Measurements from ENCODE around the gene SRRT. TPM values are rescaled to one million over a fixed set of nuclear protein-coding genes. Genes with fewer than 3 reads are reported as not detected.

The SRRT gene
- total and polyA plus RNA-seq, 2 donors (not counting 1 experiment from before 2014, with no cell fraction given), result 198 to 209 TPM

GRCh38 chr7:100827330-100828226, 47.3 kb upstream of the SRRT start, which contains the start of gene EPHB4:
Gene EPHB4, minus strand, starts transcription at chr7:100827523. Its CDS starts 493 bp downstream, at chr7:100827030.
- peaks cover 0 to 57% (median 22%) of the 10 kb centered on the region in 4 experiments for H3K27me3 ChIP-seq (replicated peaks in 1 of 4; ENCODE audit: control extremely low read depth in 1 of 4, control insufficient read depth in 3 of 4, insufficient read depth in 4 of 4, low read length in 3 of 4)
- H4K20me1 ChIP-seq (ENCODE audit: control insufficient read depth, insufficient read depth, low read length, poor library complexity, severe bottlenecking), result no peaks in the 10 kb centered on the region
- no peaks in the 10 kb centered on the region for H3K9me3 Mint-ChIP-seq (ENCODE audit: insufficient read depth)
- peak within 1 kb of the TSS; percentile 50 for H3K27ac Mint-ChIP-seq
- peak within 1 kb of the TSS; percentile 29 to 47 (median 43) for H3K4me3 ChIP-seq (ENCODE audit: control extremely low read depth in 1 of 5, extremely low read depth in 1 of 5, insufficient read depth in 1 of 5, low read depth in 2 of 5, low read length in 4 of 5)
- ChIA-PET POLR2A (interaction anchor here (0.6 kb wide), 1 partner anchor 704 kb away, joined by 4 read pairs; no protein-coding TSS in a partner anchor), CTCF (no interaction called here)
- TF ChIP-seq, protein P1, sequence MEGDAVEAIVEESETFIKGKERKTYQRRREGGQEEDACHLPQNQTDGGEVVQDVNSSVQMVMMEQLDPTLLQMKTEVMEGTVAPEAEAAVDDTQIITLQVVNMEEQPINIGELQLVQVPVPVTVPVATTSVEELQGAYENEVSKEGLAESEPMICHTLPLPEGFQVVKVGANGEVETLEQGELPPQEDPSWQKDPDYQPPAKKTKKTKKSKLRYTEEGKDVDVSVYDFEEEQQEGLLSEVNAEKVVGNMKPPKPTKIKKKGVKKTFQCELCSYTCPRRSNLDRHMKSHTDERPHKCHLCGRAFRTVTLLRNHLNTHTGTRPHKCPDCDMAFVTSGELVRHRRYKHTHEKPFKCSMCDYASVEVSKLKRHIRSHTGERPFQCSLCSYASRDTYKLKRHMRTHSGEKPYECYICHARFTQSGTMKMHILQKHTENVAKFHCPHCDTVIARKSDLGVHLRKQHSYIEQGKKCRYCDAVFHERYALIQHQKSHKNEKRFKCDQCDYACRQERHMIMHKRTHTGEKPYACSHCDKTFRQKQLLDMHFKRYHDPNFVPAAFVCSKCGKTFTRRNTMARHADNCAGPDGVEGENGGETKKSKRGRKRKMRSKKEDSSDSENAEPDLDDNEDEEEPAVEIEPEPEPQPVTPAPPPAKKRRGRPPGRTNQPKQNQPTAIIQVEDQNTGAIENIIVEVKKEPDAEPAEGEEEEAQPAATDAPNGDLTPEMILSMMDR (IDR thresholded peaks at IDR 0.05), result no peak
- no peak for TF ChIP-seq EZH2 (IDR thresholded peaks at IDR 0.05; ENCODE audit: borderline replicate concordance, insufficient read depth, low read depth, low read length, poor library complexity, severe bottlenecking)
- no peak within 1 kb of the TSS for H3K27ac ChIP-seq (ENCODE audit: low read length in 2 of 2)
- WGBS (ENCODE audit: insufficient coverage), result 2% methylated on average over 70 of the region's 80 CpGs
- peak within 1 kb of the TSS; percentile 60 for H2AFZ ChIP-seq (ENCODE audit: insufficient read depth, low read depth, low read length, poor library complexity, severe bottlenecking)
- H3K9ac ChIP-seq (ENCODE audit: low read length), result peak within 1 kb of the TSS; percentile 60
- H3K4me2 ChIP-seq (replicated peaks; ENCODE audit: low read depth, low read length, poor library complexity, severe bottlenecking), result peak within 1 kb of the TSS; percentile 83
- ATAC-seq (ENCODE audit: low read depth), result peak; percentile 43
- intact Hi-C loops (cut with micrococcal nuclease), result no loop called here
- H3K4me1 Mint-ChIP-seq, result peaks cover 20% of the 10 kb centered on the region
- H3K9me3 ChIP-seq (ENCODE audit: control extremely low read depth in 1 of 3, control insufficient read depth in 2 of 3, insufficient read depth in 1 of 3, low read length in 2 of 3), result peaks cover 0 to 4% (median 0%) of the 10 kb centered on the region in 3 donors
- no peaks in the 10 kb centered on the region for H3K79me2 ChIP-seq (ENCODE audit: control insufficient read depth, insufficient read depth, low read length)
- H3K4me1 ChIP-seq (ENCODE audit: control insufficient read depth in 2 of 2, insufficient read depth in 2 of 2, low read length in 2 of 2), result peaks cover 26 to 27% of the 10 kb centered on the region in 2 donors
- DNase-seq, result peak; percentile 42
- H3K4me3 Mint-ChIP-seq, result peak within 1 kb of the TSS; percentile 79
- peaks cover 42% of the 10 kb centered on the region for H3K27me3 Mint-ChIP-seq
- no peaks in the 10 kb centered on the region for H3K36me3 ChIP-seq (replicated peaks in 1 of 2; ENCODE audit: control extremely low read depth in 1 of 2, control insufficient read depth in 1 of 2, extremely low read depth in 1 of 2, insufficient read depth in 2 of 2, low read length in 1 of 2)
